Upper lobe of left lung (tissue), 6 donors: ENCODE data around the gene AMACR. TPM values are rescaled to one million over a fixed set of nuclear protein-coding genes. Genes with fewer than 3 reads are reported as not detected.

Source experiments
- ATAC-seq, 2 donors: fragments of 200-7000 bp; cut with Tn5 transposase; one replicate each; pipeline ENCODE4 v1.9.1; 2022; ENCODE audit warnings: mild to moderate bottlenecking in 2 of 2, moderate library complexity in 2 of 2; ENCODE audit not compliant: low FRiP score in 2 of 2
- DNase-seq, 2 donors: peaks; one replicate each; pipeline ENCODE4 v3.0.0-alpha.2; 2019 to 2020
- H3K27ac ChIP-seq, 4 donors: fragments of 200-600 bp; sonication (generic); one replicate each; pipeline ENCODE4 v1.5.1; 2016 to 2019
- H3K27me3 ChIP-seq, 4 donors: fragments of 200-600 bp; sonication (generic); one replicate each; pipeline ENCODE4 v1.5.1; 2017 to 2019
- H3K36me3 ChIP-seq, 4 donors: fragments of 200-600 bp; sonication (generic); one replicate each; pipeline ENCODE4 v1.5.1; 2016 to 2019
- H3K4me1 ChIP-seq, 4 donors: fragments of 200-600 bp; sonication (generic); one replicate each; pipeline ENCODE4 v1.5.1; 2018 to 2019
- H3K4me3 ChIP-seq, 4 donors: fragments of 200-600 bp; sonication (generic); one replicate each; pipeline ENCODE4 v1.5.1; 2017 to 2019; ENCODE audit warnings: mild to moderate bottlenecking in 2 of 4, moderate library complexity in 1 of 4
- H3K9me3 ChIP-seq, 4 donors: fragments of 200-600 bp; sonication (generic); one replicate each; pipeline ENCODE4 v1.5.1; 2018 to 2019
- EP300 ChIP-seq, 4 donors: sonication (generic); formaldehyde crosslinking; IDR thresholded peaks; one replicate each; pipeline ENCODE4 v1.5.1; 2017; ENCODE audit warnings: antibody characterized with exemption in 4 of 4, control low read depth in 2 of 4
- POLR2A ChIP-seq, 4 donors: fragments of 450-650 bp; IDR thresholded peaks; one replicate each; pipeline ENCODE4 v1.5.1; 2016 to 2017; ENCODE audit warnings: antibody characterized with exemption in 4 of 4, mild to moderate bottlenecking in 2 of 4
- POLR2AphosphoS5 ChIP-seq, 2 donors: sonication (generic); formaldehyde crosslinking; IDR thresholded peaks; one replicate each; pipeline ENCODE4 v1.5.1; 2017; ENCODE audit warnings: antibody characterized with exemption in 2 of 2
- WGBS, 2 donors: methylation state at CpG; one replicate each; pipeline ENCODE4 v1.1.5; 2017 to 2018; 5-methylcytosine and 5-hydroxymethylcytosine counted together
- total RNA-seq, 6 donors: library from RNA; depleted of rRNA in 4 of 6; stranded (reverse); fragments of >200 nt in 4 of 6; gene quantifications; one replicate each; pipeline versions ENCODE4 v1.1.0 to v1.2.1, GENCODE V29; 2016 to 2021
- TF ChIP-seq, protein P1 (sequence below), 6 experiments: fragments of 450-650 bp in 4 of 6; fragments of 200-600 bp in 2 of 6; sonication (generic) in 2 of 6; IDR thresholded peaks; one replicate each; pipeline ENCODE4 v1.5.1; 2016 to 2019; ENCODE audit warnings: antibody characterized with exemption in 6 of 6
- donor health status: DM: no; HTN: no; CAD: no; lungs with moderate emphysema.
- donor health status: DM: no; HTN: yes; CAD: no; lungs with severe emphysema.

Gene AMACR
- total RNA-seq, 6 donors from 2014 or later, result 7.3 to 18.7 (median 11.6) TPM

GRCh38 chr5:34030048-34030447 is 22.2 kb upstream of the AMACR start:
- no peak overlapping the region for H3K27ac ChIP-seq
- H3K4me1 ChIP-seq, result no peaks in the 10 kb centered on the region
- 81 to 83% methylated on average over 1 of the region's 1 CpG for WGBS, 2 donors
- ATAC-seq (peak in 1 of 2 donors; percentile 58), DNase-seq (no peak)
- TF ChIP-seq POLR2A (IDR thresholded peaks at IDR 0.05), result no peak
- no peak for TF ChIP-seq EP300 (IDR thresholded peaks at IDR 0.05)
- TF ChIP-seq, protein P1, sequence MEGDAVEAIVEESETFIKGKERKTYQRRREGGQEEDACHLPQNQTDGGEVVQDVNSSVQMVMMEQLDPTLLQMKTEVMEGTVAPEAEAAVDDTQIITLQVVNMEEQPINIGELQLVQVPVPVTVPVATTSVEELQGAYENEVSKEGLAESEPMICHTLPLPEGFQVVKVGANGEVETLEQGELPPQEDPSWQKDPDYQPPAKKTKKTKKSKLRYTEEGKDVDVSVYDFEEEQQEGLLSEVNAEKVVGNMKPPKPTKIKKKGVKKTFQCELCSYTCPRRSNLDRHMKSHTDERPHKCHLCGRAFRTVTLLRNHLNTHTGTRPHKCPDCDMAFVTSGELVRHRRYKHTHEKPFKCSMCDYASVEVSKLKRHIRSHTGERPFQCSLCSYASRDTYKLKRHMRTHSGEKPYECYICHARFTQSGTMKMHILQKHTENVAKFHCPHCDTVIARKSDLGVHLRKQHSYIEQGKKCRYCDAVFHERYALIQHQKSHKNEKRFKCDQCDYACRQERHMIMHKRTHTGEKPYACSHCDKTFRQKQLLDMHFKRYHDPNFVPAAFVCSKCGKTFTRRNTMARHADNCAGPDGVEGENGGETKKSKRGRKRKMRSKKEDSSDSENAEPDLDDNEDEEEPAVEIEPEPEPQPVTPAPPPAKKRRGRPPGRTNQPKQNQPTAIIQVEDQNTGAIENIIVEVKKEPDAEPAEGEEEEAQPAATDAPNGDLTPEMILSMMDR (IDR thresholded peaks at IDR 0.05), result no peak
- no peak for TF ChIP-seq POLR2AphosphoS5 (IDR thresholded peaks at IDR 0.05)
- no peaks in the 10 kb centered on the region for H3K27me3 ChIP-seq
- H3K36me3 ChIP-seq, result peaks cover 0 to 12% (median 0%) of the 10 kb centered on the region in 4 donors
- no peak overlapping the region for H3K4me3 ChIP-seq
- no peaks in the 10 kb centered on the region for H3K9me3 ChIP-seq

DNA sequence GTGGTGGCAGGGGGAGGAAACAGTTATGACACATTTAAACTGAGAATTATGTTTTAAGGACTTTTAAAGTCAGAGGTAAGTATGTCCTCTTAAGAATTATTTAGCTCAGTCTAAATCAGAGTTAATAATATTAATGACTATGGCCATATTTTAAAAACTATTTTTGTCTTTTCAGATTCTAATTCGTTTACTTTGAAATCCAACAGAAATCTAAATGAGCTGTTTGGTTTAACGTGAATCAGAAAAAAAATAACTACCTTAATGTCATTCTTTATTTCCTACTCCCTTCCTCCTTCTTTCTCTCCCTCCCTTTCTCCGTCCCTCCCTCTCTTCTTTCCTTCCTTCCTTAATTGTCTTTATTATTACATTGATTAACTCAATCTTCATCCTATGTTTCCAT is 20.5 kb upstream of the AMACR start:
- Histone ChIP-seq H3K4me1 (no peaks in the 10 kb centered on the region), H3K4me3 (no peak overlapping the region), H3K9me3 (no peaks in the 10 kb centered on the region), H3K36me3 (peaks cover 0 to 6% (median 0%) of the 10 kb centered on the region in 4 donors), H3K27me3 (no peaks in the 10 kb centered on the region), H3K27ac (no peak overlapping the region)
- TF ChIP-seq EP300 (IDR thresholded peaks at IDR 0.05), result no peak
- no peak for TF ChIP-seq POLR2A (IDR thresholded peaks at IDR 0.05)
- WGBS, 2 donors, result 82 to 87% methylated on average over 3 of the region's 3 CpGs
- no peak for DNase-seq
- no peak for ATAC-seq

- Histone ChIP-seq H3K27me3 (no peaks in the 10 kb centered on the region), H3K4me3 (no peak overlapping the region), H3K9me3 (no peaks in the 10 kb centered on the region), H3K36me3 (no peaks in the 10 kb centered on the region), H3K4me1 (no peaks in the 10 kb centered on the region), H3K27ac (no peak overlapping the region)
- 84 to 89% methylated on average over 9 of the region's 9 CpGs for WGBS, 2 donors
- DNase-seq (no peak), ATAC-seq (no peak)
- TF ChIP-seq, protein P1 (IDR thresholded peaks at IDR 0.05), result no peak
- TF ChIP-seq POLR2A (IDR thresholded peaks at IDR 0.05) (no peak), POLR2AphosphoS5 (IDR thresholded peaks at IDR 0.05) (no peak), EP300 (IDR thresholded peaks at IDR 0.05) (no peak)
These were observed 18.4 kb upstream of the AMACR start for GRCh38 chr5:34026089-34026761.

DNA sequence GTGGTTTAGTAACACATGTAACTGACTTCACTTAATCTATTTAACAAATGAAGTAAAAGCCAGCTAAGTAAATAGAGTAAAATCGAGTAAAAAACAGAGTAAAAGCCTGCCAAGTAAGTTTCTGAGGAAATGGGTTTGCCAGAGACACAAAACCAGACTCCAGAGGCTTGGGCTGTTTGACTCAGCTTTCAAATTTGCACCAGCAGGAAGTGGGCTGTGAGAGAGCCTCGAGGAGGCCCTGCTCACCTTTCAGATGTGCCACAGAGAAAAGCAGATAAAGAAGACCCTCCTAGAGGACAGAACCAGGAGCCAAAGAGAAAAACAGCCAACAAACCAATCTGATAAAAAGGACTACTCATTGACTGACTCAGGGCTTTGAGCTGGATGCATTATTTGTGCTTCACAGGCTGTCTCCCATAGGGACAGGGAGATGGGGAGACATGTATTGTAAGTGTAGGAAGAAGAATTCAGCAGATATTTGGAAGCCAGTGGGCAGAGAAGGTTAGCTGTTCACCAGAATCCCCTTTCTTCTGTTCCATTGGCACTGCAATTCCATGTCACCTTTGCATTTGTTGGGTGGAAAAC is 14.4 kb upstream of the AMACR start:
- TF ChIP-seq POLR2A (IDR thresholded peaks at IDR 0.05) (no peak), POLR2AphosphoS5 (IDR thresholded peaks at IDR 0.05) (no peak), EP300 (IDR thresholded peaks at IDR 0.05) (no peak)
- TF ChIP-seq, protein P1 (IDR thresholded peaks at IDR 0.05), result no peak
- DNase-seq (no peak), ATAC-seq (peak in 1 of 2 donors; percentile 17)
- H3K4me1 ChIP-seq, result no peaks in the 10 kb centered on the region
- no peaks in the 10 kb centered on the region for H3K9me3 ChIP-seq
- no peak overlapping the region for H3K27ac ChIP-seq
- no peak overlapping the region for H3K4me3 ChIP-seq
- no peaks in the 10 kb centered on the region for H3K36me3 ChIP-seq
- 21 to 34% methylated on average over 2 of the region's 2 CpGs for WGBS, 2 donors
- no peaks in the 10 kb centered on the region for H3K27me3 ChIP-seq

GRCh38 chr5:34021334-34021733 is 13.5 kb upstream of the AMACR start:
- no peak for ATAC-seq
- TF ChIP-seq POLR2A (IDR thresholded peaks at IDR 0.05), result no peak
- TF ChIP-seq, protein P1 (IDR thresholded peaks at IDR 0.05), result no peak
- TF ChIP-seq EP300 (IDR thresholded peaks at IDR 0.05), result no peak
- no peak for TF ChIP-seq POLR2AphosphoS5 (IDR thresholded peaks at IDR 0.05)
- Histone ChIP-seq H3K4me3 (no peak overlapping the region), H3K36me3 (no peaks in the 10 kb centered on the region), H3K9me3 (no peaks in the 10 kb centered on the region), H3K27ac (no peak overlapping the region), H3K27me3 (no peaks in the 10 kb centered on the region), H3K4me1 (no peaks in the 10 kb centered on the region)
- no peak for DNase-seq
- 85% methylated on average over 2 of the region's 2 CpGs for WGBS, 2 donors
